Measurements from ENCODE around the gene RAB17.
A peak's percentile ranks its signal among the peaks of the same experiment; 100 is the strongest.

RAB17 gene, protein sequence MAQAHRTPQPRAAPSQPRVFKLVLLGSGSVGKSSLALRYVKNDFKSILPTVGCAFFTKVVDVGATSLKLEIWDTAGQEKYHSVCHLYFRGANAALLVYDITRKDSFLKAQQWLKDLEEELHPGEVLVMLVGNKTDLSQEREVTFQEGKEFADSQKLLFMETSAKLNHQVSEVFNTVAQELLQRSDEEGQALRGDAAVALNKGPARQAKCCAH

DNA sequence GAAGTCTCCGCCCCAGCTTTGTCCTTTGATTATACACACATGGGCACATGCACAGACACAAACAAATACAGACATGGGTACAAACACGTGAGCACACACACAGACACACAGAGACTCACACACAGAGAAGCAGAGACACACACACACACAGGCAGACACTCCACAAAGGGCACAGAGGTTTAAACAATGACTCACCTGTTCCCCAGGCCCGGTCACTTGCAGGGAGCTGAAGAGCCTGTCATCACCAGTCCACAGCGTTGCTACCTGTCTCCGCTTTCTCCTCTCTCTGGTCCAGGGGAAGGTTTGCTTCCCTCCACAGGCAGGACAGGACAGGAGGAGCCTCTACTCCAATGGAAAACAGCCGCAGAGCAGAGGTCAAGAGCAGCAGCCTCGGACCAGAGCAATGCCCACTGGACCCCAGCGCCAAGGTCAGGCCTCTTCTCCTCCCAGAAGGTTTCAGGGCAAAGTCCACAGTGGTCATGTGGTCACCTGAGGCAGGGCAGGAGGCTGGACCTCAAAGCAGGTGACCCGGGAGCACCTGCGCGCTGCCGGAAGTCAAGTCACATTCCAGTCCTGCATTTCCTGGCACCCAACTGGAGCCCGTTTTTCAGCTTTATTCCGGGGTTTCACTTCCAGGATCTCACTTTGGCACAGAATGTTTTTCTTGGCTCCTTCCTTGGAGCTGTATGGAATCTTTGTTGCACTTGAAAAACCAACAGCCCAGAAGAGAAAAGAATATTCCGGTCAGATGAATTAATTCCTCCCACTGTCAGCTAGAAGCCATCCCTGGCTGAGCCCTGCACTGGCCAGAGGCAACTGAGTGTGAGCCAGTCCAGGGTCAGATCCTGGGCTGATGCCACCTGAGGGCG is at the start of gene RAB17:
Gene RAB17, minus strand, starts transcription at position 463 of the 869 bp plus-strand sequence. CDS start 4,580 bp downstream, outside the sequence.
- no peak for DNase-seq (ENCODE audit: low spot score in 2 of 2)
- peaks cover 10% of the 10 kb centered on the region for H3K4me1 Mint-ChIP-seq
- no peaks in the 10 kb centered on the region for H3K36me3 Mint-ChIP-seq
- H3K9me3 Mint-ChIP-seq = no peaks in the 10 kb centered on the region
- H3K4me3 Mint-ChIP-seq = no peak within 1 kb of the TSS
- no peak within 1 kb of the TSS for H3K27ac Mint-ChIP-seq
- peak; percentile 52 for ATAC-seq

DNA sequence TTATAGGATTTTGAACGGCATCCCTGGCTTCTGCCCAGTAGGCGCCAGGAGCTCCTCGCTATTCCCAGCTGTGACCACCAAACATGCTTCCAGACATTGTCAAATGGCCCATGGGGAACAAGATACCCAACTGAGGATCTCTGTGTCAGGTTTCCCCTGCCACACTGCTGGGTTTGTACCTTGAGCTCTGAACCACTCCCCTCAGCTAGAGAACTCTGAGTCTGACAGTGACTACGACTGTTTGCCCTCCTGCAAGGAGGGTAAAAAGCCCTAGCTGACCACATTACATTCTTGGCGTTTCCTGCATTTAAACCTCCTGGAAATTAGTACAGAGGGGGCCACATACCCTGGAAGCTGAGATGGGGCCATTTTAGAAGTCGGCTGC is 49.3 kb upstream of the RAB17 start:
- Mint-ChIP-seq H3K36me3 (no peaks in the 10 kb centered on the region), H3K9me3 (peaks cover 2% of the 10 kb centered on the region), H3K27ac (no peak overlapping the region), H3K4me1 (peaks cover 11% of the 10 kb centered on the region), H3K4me3 (no peak overlapping the region)
- DNase-seq (ENCODE audit: low spot score in 2 of 2) (no peak), ATAC-seq (no peak)

DNA sequence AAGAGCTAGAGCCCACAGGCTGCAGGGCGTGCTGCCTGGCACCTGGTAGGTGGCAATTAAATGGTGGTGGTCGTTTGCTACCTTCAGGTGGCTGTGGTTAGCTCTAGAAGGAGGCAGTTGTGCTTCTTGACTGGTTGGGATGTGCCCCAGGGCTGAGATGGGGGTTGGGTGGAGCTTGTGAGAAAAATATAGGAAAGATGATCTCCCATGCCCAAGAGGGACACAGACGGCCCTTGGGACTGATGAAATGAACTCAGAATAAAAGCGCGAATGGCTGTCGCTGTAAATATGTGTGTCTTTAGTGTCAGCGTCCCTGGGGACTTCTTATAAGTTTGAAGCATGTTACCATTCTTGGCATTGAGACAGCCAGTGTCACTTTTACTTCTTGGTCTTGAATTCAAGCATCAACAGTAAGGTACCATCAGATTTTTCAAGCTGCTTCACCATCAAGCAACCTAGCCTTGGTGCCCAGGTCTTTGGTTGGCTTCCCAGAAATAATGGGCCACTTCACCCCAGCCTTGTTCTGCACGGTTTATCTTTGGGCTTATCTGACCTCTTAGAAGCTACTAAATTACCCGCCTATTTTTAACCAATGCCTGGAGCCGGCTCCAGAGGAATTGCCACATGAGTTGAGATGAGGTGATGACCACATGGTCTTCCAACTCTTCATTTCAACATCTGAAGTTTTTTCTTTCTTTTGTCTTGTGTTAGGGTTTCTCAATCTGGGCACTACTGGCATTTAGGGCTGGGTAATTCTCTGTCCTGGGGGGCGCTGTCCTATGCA is 48.7 kb upstream of the RAB17 start:
- Mint-ChIP-seq H3K4me3 (no peak overlapping the region), H3K27ac (no peak overlapping the region), H3K4me1 (peaks cover 11% of the 10 kb centered on the region), H3K9me3 (peaks cover 4% of the 10 kb centered on the region), H3K36me3 (no peaks in the 10 kb centered on the region)
- DNase-seq (ENCODE audit: low spot score in 2 of 2) (no peak), ATAC-seq (no peak)

DNA sequence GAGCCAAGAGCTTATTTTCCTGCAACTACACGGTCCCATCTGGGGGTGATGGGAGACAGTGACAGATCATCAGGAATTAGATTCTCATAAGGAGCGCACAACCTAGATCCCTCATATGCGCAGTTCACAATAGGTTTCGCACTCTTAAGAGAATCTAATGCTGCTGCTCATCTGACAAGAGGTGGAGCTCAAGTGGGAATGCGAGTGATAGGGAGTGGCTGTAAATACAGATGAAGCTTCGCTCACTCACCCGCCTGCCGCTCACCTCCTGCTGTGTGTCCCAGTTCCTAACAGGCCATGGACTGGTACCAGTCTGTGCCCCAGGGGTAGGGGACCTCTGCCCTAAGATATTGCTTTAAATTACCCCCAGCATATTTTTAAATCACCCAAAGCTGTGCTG is 47.6 kb upstream of the RAB17 start:
- Mint-ChIP-seq H3K36me3 (no peaks in the 10 kb centered on the region), H3K9me3 (peaks cover 4% of the 10 kb centered on the region), H3K27ac (no peak overlapping the region), H3K4me3 (no peak overlapping the region), H3K4me1 (peaks cover 11% of the 10 kb centered on the region)
- ATAC-seq (no peak), DNase-seq (ENCODE audit: low spot score in 2 of 2) (no peak)

DNA sequence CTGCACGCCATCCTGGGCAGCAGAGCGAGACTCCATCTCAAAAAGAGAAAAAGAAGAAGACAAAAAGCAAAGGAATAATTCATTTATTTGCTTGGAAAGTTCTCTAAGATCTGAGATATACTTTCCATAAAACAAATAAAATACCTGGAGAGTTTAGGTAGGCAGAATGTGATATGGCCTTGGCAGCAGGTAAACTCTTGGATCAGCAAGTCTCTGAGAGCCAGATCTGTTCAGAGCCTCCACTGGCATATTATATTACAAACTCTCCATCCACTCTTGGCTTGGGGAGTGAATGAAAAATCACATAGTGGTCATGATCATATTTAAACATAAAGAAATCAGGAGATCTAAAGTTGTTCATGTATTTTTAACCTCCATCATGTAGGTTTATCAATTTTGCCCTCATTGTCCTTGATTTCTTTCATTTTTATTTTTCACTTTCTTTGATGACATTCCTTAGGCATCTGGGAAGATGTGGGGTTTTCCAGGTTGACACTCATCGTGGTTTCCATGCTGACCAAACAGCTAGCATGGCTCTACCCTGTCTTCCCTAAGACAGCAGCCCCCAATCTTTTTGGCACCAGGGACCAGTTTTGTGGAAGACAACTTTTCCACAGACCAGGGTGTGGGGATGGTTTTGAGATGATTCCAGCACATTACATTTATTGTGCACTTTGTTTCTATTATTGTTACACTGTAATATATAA is 47.0 kb upstream of the RAB17 start:
- peaks cover 11% of the 10 kb centered on the region for H3K4me1 Mint-ChIP-seq
- DNase-seq (ENCODE audit: low spot score in 2 of 2) = no peak
- ATAC-seq = no peak
- no peaks in the 10 kb centered on the region for H3K36me3 Mint-ChIP-seq
- no peak overlapping the region for H3K4me3 Mint-ChIP-seq
- peaks cover 4% of the 10 kb centered on the region for H3K9me3 Mint-ChIP-seq
- H3K27ac Mint-ChIP-seq = no peak overlapping the region

DNA sequence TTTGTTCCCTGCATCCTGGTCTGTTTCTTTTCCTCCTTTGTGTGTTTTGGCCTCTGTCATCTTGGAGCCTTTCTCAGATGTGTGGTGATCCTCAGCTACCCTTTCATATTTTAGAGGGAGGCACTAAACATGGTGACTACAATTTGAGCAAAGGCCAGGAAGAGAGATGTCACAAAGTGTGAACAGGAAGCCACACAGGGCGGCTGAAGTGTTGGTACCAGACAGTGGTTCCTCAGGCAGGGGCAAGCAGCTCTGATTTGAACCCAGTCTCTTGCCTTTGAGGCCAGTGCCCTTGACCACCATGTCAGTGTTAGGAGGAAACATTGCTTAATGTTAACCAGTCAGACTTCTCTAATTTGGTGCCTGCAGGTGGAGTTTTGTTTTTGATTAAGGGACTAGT is 46.0 kb upstream of the RAB17 start:
- no peak overlapping the region for H3K27ac Mint-ChIP-seq
- no peak for DNase-seq (ENCODE audit: low spot score in 2 of 2)
- peak; percentile 65 for ATAC-seq
- H3K9me3 Mint-ChIP-seq = peaks cover 4% of the 10 kb centered on the region
- H3K4me3 Mint-ChIP-seq = no peak overlapping the region
- H3K36me3 Mint-ChIP-seq = no peaks in the 10 kb centered on the region
- peaks cover 11% of the 10 kb centered on the region for H3K4me1 Mint-ChIP-seq

DNA sequence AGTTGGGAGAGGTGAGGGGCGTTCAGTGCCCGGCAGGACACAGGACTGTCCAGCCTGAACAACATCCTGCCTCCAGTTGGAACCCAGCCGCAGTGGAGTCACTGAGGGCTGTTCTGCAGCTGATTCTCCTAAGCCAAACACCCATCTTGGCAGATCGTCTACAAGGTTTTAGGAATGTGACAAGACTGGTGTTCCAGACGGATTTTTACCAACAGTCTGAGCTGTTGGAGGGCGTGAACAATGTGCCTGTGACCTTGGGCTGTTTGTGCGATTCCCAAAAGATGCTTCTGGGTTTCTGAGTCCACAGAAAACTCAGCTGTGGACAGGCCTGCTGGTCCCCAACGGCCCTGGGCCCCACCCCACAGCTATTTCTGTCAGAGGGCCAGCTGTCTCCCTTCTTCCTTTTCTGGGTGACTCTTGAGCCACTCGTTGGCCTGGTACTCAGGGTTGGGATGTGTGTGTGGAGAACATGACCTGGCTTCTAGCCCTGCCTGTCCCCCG is 42.6 kb upstream of the RAB17 start:
- DNase-seq (ENCODE audit: low spot score in 2 of 2) = no peak
- no peak for ATAC-seq

DNA sequence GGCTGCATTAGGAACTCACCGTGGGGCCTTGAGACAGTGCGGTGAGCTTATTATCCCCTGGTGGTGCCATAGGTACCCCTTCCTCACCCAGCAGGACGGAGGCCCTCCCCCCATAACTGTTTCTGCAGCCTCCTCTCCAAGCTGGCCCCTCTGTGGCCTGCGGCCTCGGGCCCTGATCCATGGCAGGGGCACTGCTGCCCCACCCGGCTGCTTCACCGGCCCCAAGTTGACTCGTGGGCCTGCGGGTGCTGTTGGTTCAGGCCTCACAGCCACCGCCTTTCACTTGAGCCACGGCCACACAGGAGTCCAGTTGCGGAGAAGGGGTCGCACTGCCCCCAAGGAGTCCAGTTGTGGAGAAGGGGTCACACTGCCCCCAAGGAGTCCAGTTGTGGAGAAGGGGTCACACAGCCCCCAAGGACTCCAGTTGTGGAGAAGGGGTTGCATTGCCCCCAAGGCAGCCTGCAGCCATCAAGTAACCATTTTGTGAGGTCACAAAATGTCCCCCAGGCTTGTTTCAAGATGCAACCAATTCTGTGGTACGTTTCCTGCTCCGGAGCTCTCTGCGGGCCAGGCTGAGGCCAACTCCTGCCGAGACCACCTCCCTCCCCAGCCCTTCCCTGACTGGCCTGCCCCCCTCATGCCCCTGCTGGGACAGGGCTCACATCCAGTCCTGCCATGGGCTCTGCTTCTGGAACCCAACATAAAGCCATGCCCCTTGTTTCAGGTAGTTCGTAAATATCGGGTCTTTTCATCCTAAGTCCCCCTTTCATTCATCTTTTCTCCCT is 41.5 kb upstream of the RAB17 start:
- Mint-ChIP-seq H3K36me3 (no peaks in the 10 kb centered on the region), H3K4me1 (peaks cover 9% of the 10 kb centered on the region), H3K9me3 (peaks cover 4% of the 10 kb centered on the region), H3K4me3 (no peak overlapping the region), H3K27ac (no peak overlapping the region)
- no peak for DNase-seq (ENCODE audit: low spot score in 2 of 2)
- no peak for ATAC-seq

More for the DNA sequence above, 42.6 kb upstream of the RAB17 start:
- H3K4me1 Mint-ChIP-seq = peaks cover 11% of the 10 kb centered on the region
- H3K27ac Mint-ChIP-seq = no peak overlapping the region
- no peaks in the 10 kb centered on the region for H3K36me3 Mint-ChIP-seq
- H3K4me3 Mint-ChIP-seq = no peak overlapping the region
- peaks cover 4% of the 10 kb centered on the region for H3K9me3 Mint-ChIP-seq

DNA sequence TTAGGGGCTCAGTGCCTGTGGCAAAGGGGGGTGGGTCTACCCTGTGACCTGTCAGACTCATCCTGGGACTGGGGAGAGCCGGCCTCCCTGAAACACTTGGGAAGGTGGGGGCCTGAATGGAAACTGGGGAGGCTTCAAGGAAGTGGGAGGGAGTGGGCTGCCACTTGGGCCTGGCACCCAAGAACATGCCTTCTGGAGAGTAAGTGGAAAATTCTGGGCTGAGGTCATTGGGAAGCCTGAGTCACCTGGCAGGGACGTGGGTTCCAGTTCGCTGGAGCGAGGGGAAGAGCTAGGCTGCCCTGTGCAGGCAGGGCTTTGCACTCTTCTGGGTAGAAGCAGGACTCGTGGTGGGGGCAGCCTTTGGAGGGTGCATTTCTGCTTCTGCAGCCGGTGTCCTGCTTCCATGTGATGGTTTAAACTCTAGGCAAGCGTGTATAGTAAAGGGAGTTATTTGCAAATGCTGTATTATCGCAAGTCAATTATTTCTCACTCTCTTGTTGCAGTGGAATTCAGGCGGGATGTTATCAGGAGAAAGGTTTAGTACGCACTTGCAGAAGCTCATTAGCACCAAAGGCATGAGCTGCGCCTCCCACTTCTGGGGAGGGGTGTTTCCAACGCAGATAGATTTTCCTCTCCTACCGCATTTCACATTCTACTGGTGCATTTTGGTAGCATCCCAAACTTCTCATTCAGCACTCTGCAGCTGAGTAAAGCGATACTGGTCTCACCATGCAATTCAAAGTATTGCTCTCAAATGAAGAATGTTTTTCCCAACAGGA is 40.7 kb upstream of the RAB17 start:
- no peak overlapping the region for H3K27ac Mint-ChIP-seq
- peaks cover 4% of the 10 kb centered on the region for H3K9me3 Mint-ChIP-seq
- ATAC-seq = no peak

DNA sequence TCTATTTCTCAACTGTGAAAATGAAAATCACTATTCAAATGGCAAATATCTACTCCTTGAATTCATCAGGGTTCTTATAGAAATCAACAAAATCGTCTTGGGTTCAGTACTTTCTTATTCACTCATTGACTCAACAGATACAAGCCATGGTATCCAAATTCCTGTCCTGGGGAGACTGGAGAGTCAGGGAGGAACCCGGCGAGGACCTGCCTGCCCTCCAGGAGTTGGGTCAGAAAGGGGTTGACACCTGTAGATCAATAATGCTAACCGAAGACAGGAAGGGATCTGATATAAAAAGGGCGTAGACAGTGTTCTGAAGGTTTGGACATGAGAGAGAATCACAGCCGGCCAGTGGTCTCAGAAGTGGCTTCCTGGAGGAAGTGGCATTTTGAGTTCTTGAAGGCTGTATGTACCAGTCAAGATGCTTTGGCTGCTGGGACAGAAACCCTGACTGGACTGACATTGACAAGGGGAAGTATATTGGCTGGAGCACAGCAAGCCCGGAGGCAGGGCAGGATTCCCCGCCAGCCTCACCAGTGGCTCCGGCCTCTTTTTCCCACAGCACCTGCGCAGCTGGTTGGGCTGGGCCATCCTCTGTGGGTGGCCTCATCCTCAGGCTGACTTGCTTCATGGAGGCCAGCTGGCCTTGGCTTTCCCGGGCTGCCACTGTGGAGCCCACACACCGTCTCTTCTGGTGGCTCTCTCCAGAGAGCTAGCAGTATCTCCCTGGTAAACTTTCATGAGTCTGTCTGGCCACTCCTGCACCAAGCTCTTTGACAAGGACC is 39.9 kb upstream of the RAB17 start:
- no peak for ATAC-seq
- H3K9me3 Mint-ChIP-seq = peaks cover 4% of the 10 kb centered on the region

More for the DNA sequence above, 40.7 kb upstream of the RAB17 start:
- no peak for DNase-seq (ENCODE audit: low spot score in 2 of 2)
- no peaks in the 10 kb centered on the region for H3K36me3 Mint-ChIP-seq
- peaks cover under 1% of the 10 kb centered on the region for H3K4me1 Mint-ChIP-seq
- no peak overlapping the region for H3K4me3 Mint-ChIP-seq

DNA sequence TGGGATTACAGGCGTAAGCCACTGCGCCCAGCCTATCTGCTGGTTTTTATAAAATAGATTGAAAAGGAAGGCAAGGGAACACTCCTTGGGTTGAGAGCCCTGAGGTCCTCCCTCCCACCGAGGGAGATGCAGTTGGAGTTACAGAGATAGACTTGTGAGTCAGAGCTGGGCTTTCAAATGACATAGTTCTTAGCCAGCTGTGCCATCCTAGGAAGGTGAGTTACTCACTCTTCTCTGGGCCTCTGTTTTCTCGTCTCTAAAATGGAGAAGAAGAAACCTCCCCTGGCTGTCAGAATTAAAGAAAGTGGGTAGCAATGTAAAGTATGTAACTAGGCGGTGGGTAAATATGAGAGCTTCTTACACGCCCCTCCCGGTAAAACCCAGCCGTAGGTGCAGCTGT is 39.2 kb upstream of the RAB17 start:
- H3K27ac Mint-ChIP-seq = no peak overlapping the region
- H3K4me3 Mint-ChIP-seq = no peak overlapping the region

More for the DNA sequence above, 39.9 kb upstream of the RAB17 start:
- H3K4me3 Mint-ChIP-seq = no peak overlapping the region
- DNase-seq (ENCODE audit: low spot score in 2 of 2) = no peak
- H3K4me1 Mint-ChIP-seq = no peaks in the 10 kb centered on the region
- no peak overlapping the region for H3K27ac Mint-ChIP-seq
- H3K36me3 Mint-ChIP-seq = no peaks in the 10 kb centered on the region

DNA sequence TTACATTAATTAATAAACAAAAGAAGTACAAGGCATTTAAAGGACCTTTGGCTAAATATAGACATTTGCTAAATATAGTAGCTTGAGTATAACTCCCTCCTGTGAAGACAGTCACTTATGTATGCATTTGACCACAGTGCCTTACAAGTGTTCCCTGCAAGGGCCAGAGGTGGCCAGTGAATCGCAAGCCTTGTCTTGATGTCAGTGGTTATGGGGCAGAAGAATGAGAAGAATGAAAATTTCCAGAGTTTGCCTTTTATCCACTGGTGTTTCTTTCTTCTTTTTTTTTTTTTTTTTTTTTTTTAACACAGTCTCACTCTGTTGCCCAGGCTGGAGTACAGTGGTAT is 38.6 kb upstream of the RAB17 start:
- Mint-ChIP-seq H3K9me3 (no peaks in the 10 kb centered on the region), H3K4me3 (no peak overlapping the region), H3K36me3 (no peaks in the 10 kb centered on the region), H3K27ac (no peak overlapping the region), H3K4me1 (no peaks in the 10 kb centered on the region)
- DNase-seq (ENCODE audit: low spot score in 2 of 2) (no peak), ATAC-seq (no peak)

More for the DNA sequence above, 39.2 kb upstream of the RAB17 start:
- peaks cover 1% of the 10 kb centered on the region for H3K9me3 Mint-ChIP-seq
- DNase-seq (ENCODE audit: low spot score in 2 of 2) = no peak
- no peaks in the 10 kb centered on the region for H3K36me3 Mint-ChIP-seq
- no peaks in the 10 kb centered on the region for H3K4me1 Mint-ChIP-seq
- peak; percentile 62 for ATAC-seq

Measured in stimulated activated effector memory CD8-positive, alpha-beta T cell treated with anti-CD3 and anti-CD28 coated beads, Interleukin-12 subunit alpha, Interleukin-12 subunit beta, amount 100 ng/mL, for 72 hours (primary cell).